Chondrocyte (in vitro differentiated cells): ENCODE results near the gene SAFB. TPM values are rescaled to one million over a fixed set of nuclear protein-coding genes. Genes with fewer than 3 reads are reported as not detected.
A peak's percentile ranks its signal among the peaks of the same experiment; 100 is the strongest.

Experiments used
- DNase-seq: peaks from one replicate; pipeline ENCODE4 v3.0.0; 2021; ENCODE audit warnings: mixed read lengths, low spot score
- H3K27ac Mint-ChIP-seq: one replicate; pipeline ENCODE4 v1.8.0; 2021; ENCODE audit warnings: mild to moderate bottlenecking, moderate library complexity, mixed read lengths; ENCODE audit not compliant: unreplicated experiment
- H3K27me3 Mint-ChIP-seq: 2 replicates; pipeline ENCODE4 v1.8.0; 2021; ENCODE audit warnings: low read depth, mixed read lengths
- H3K36me3 Mint-ChIP-seq: 2 replicates; pipeline ENCODE4 v1.8.0; 2021; ENCODE audit warnings: low read depth, mixed read lengths
- H3K4me1 Mint-ChIP-seq: 2 replicates; pipeline ENCODE4 v1.8.0; 2021; ENCODE audit warnings: low read depth, mild to moderate bottlenecking, mixed read lengths
- H3K4me3 Mint-ChIP-seq: one replicate; pipeline ENCODE4 v1.8.0; 2021; ENCODE audit warnings: mild to moderate bottlenecking, moderate library complexity, mixed read lengths; ENCODE audit not compliant: unreplicated experiment
- H3K9me3 Mint-ChIP-seq: 2 replicates; pipeline ENCODE4 v1.8.0; 2021; ENCODE audit warnings: low read depth, mixed read lengths
- total RNA-seq: library from RNA; stranded (reverse); gene quantifications from 3 replicates; pipeline ENCODE4 v1.2.1, GENCODE V29; 2021
- TF ChIP-seq, protein P1 (sequence below): fragments of 200-600 bp; sonication (generic); IDR thresholded peaks from 2 replicates; pipeline ENCODE4 v1.5.0; 2021; ENCODE audit warnings: antibody characterized with exemption, mild to moderate bottlenecking, moderate library complexity

Gene SAFB
- total RNA-seq, 1 donor from 2014 or later, result 58.3 TPM

DNA sequence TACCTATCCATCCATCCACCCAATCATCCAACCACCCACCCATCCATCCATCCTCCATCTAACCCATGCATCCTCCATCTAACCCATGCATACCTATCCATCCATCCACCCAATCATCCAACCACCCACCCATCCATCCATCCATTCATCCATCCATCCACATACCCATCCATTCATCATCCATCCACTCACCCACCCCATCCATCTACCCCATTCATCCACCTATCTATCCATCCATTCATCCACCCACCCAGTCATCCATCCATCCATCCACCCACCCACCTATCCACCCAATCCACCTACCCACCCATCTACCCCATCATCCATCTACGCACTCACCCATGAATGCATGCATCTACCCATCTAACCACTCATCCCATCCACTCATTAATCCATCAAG, 50.9 kb downstream of the SAFB start:
- no peak overlapping the region for H3K27ac Mint-ChIP-seq
- TF ChIP-seq, protein P1, sequence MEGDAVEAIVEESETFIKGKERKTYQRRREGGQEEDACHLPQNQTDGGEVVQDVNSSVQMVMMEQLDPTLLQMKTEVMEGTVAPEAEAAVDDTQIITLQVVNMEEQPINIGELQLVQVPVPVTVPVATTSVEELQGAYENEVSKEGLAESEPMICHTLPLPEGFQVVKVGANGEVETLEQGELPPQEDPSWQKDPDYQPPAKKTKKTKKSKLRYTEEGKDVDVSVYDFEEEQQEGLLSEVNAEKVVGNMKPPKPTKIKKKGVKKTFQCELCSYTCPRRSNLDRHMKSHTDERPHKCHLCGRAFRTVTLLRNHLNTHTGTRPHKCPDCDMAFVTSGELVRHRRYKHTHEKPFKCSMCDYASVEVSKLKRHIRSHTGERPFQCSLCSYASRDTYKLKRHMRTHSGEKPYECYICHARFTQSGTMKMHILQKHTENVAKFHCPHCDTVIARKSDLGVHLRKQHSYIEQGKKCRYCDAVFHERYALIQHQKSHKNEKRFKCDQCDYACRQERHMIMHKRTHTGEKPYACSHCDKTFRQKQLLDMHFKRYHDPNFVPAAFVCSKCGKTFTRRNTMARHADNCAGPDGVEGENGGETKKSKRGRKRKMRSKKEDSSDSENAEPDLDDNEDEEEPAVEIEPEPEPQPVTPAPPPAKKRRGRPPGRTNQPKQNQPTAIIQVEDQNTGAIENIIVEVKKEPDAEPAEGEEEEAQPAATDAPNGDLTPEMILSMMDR, result no peak
- peaks cover 1% of the 10 kb centered on the region for H3K36me3 Mint-ChIP-seq
- H3K4me3 Mint-ChIP-seq, result no peak overlapping the region
- H3K4me1 Mint-ChIP-seq, result no peaks in the 10 kb centered on the region
- no peak for DNase-seq
- H3K9me3 Mint-ChIP-seq, result no peaks in the 10 kb centered on the region
- H3K27me3 Mint-ChIP-seq, result no peaks in the 10 kb centered on the region

DNA sequence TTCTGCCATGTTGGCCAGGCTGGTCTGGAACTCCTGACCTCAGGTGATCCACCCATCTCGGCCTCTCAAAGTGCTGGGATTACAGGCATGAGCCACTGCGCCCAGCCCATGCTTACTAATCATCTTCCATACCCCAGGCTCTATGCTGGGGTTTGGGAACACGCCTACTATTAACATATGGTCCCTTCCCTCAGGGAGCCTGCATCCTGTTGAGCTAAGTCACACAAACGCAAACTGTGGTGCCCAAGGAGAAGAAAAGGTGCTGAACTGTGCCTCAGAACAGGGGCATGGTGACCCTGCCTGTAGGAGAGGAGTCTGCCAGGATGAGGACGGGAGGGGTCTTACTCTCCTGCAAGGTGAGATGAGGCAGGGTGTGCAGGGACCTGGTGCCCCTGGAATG, 51.8 kb downstream of the SAFB start:
- H3K4me1 Mint-ChIP-seq, result peaks cover 8% of the 10 kb centered on the region
- peak overlapping the region; percentile 64 for H3K27ac Mint-ChIP-seq
- H3K27me3 Mint-ChIP-seq, result no peaks in the 10 kb centered on the region
- TF ChIP-seq, protein P1, result no peak
- H3K4me3 Mint-ChIP-seq, result no peak overlapping the region
- H3K36me3 Mint-ChIP-seq, result peaks cover 1% of the 10 kb centered on the region
- no peak for DNase-seq
- H3K9me3 Mint-ChIP-seq, result no peaks in the 10 kb centered on the region

DNA sequence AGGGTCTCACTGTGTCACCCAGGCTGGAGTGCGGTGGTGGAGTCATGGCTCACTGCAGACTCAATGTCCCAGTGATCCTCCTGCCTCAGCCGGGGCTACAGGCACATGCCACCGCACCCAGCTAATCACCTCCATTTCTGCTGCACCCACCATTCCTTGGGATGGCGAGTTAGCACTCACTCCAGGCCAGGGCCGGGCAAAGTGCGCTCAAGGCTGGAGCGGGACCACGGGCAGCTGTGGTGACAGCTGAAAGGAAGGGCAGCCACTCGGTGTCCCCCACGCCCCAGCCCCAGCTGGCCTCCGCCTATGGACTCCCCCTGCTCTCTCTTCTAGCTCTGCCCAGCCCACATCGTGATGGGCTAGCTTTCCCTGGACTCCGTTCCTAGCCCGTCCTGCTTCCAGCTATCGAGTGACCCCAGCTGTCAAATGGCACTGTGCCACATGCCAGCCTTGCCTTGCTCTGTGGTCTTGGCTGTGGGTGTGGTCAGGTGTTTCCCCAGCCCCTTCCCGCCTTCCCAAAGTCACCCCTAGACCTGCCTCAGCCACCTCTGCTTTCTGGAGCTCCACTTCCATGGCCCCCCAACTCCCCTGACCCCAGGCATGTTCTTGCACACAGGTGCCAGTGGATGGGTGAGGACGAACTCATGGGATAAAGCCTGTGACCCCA, 53.4 kb downstream of the SAFB start:
- Mint-ChIP-seq H3K27ac (no peak overlapping the region), H3K9me3 (no peaks in the 10 kb centered on the region), H3K36me3 (peaks cover 1% of the 10 kb centered on the region), H3K27me3 (no peaks in the 10 kb centered on the region), H3K4me1 (peaks cover 12% of the 10 kb centered on the region), H3K4me3 (no peak overlapping the region)
- DNase-seq, result no peak
- TF ChIP-seq, protein P1, result no peak

DNA sequence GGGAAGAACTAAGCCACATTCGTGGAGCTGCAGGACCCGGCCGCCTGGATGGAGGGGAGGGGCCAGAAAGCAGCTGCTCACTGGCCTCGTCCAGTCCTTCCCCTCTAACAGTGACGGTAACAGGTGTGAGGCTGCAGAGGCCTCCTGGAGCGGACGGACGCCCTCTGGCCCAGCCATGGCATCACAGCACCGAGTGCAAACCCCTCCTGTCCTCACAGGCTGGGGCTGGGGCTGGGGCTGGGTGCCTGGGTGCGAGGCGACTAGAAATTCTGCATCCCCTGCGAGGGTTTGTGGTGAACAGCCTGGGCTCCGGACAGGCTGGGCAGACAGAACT, 53.9 kb downstream of the SAFB start:
- no peak overlapping the region for H3K27ac Mint-ChIP-seq
- H3K4me1 Mint-ChIP-seq, result peaks cover 17% of the 10 kb centered on the region
- H3K27me3 Mint-ChIP-seq, result no peaks in the 10 kb centered on the region
- DNase-seq, result no peak
- H3K4me3 Mint-ChIP-seq, result no peak overlapping the region
- TF ChIP-seq, protein P1, result no peak
- H3K9me3 Mint-ChIP-seq, result no peaks in the 10 kb centered on the region
- H3K36me3 Mint-ChIP-seq, result peaks cover 1% of the 10 kb centered on the region

DNA sequence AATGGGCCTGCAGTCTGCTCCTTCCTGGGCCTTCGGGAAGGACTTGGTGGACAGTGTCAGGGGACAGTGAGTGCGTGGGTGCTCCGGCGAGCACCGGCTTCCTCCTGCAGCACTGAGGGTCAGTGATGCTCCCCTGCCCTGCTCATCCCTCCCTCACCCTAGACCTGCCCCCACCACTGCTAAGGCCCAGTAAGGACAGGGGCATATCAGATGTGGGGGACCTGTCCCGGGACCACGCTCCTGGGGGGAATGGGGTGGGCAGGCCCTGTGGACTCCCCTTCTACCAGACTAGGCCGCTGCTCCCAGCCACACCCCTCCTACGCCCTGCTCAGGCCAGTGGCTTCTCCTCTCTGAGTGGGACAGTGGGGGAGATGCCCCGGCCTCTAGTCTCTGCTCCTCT, 54.3 kb downstream of the SAFB start:
- Mint-ChIP-seq H3K4me3 (no peak overlapping the region), H3K4me1 (peaks cover 21% of the 10 kb centered on the region), H3K9me3 (no peaks in the 10 kb centered on the region), H3K27ac (peak overlapping the region; percentile 12), H3K27me3 (no peaks in the 10 kb centered on the region), H3K36me3 (peaks cover 1% of the 10 kb centered on the region)
- TF ChIP-seq, protein P1, result no peak
- no peak for DNase-seq
